ENCODE results near the gene TMEM150B.
"Not testable (repeated sequence)": the region's sequence is repeated elsewhere in the genome, so short reads cannot be mapped to it uniquely, and the experiment has no call there.

Gene TMEM150B

DNA sequence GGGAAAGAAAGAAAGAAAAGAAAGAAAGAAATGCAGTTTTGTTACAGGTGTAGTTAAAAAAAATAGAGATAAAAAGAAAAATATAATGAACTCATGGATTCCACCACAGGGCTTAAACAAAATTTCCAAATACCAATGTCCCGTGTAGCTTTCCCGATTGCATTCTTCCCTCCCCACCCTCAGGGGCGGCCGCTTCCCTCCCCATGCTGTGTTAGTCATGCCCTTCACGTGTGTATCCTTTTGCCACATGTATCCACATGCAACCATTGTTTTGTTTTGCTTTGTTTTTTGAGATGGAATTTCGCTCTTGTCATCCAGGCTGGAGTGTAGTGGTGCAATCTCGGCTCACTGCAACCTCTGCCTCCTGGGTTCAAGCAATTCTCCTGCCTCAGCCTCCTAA lies 11.0 kb upstream of the TMEM150B start:
- peaks cover 35 to 36% of the 10 kb centered on the region in 2 experiments for H3K4me1 ChIP-seq (ENCODE audit: control insufficient read depth in 1 of 2, insufficient read depth in 1 of 2, low read depth in 1 of 2, low read length in 1 of 2)
- TF ChIP-seq, protein P1, sequence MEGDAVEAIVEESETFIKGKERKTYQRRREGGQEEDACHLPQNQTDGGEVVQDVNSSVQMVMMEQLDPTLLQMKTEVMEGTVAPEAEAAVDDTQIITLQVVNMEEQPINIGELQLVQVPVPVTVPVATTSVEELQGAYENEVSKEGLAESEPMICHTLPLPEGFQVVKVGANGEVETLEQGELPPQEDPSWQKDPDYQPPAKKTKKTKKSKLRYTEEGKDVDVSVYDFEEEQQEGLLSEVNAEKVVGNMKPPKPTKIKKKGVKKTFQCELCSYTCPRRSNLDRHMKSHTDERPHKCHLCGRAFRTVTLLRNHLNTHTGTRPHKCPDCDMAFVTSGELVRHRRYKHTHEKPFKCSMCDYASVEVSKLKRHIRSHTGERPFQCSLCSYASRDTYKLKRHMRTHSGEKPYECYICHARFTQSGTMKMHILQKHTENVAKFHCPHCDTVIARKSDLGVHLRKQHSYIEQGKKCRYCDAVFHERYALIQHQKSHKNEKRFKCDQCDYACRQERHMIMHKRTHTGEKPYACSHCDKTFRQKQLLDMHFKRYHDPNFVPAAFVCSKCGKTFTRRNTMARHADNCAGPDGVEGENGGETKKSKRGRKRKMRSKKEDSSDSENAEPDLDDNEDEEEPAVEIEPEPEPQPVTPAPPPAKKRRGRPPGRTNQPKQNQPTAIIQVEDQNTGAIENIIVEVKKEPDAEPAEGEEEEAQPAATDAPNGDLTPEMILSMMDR (IDR thresholded peaks at IDR 0.05) = no peak
- no peaks in the 10 kb centered on the region for H3K9me3 ChIP-seq
- no peaks in the 10 kb centered on the region for H3K36me3 ChIP-seq
- no peak overlapping the region for H3K4me3 ChIP-seq (ENCODE audit: low read depth in 1 of 2, low read length in 1 of 2)
- peaks cover 10% of the 10 kb centered on the region for H3K27me3 ChIP-seq
- no peak overlapping the region for H3K27ac ChIP-seq

DNA sequence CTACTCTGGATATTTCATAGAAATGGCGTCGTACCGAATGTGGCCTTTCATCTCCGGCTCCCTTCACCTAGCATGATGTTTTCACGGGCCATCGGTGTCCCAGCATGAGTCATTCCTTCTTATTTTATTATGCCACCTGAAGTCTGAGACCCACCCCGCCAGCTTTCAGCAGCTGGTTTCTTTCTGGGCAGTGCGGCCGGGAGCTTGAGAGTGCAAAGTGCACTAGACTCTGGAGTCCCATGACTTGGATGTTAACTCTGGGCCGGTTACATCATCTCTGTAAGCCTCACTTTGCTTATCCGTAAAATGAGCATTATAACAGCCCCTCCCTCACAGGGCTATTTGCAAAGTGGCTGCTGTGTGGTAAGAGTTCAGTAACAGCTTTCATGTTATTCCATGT lies 8.7 kb upstream of the TMEM150B start:
- no peaks in the 10 kb centered on the region for H3K9me3 ChIP-seq
- H3K4me3 ChIP-seq (ENCODE audit: low read depth in 1 of 2, low read length in 1 of 2) = no peak overlapping the region
- TF ChIP-seq, protein P1 (IDR thresholded peaks at IDR 0.05) = no peak
- no peak overlapping the region for H3K27ac ChIP-seq
- H3K4me1 ChIP-seq (ENCODE audit: control insufficient read depth in 1 of 2, insufficient read depth in 1 of 2, low read depth in 1 of 2, low read length in 1 of 2) = peaks cover 24 to 25% of the 10 kb centered on the region in 2 experiments
- H3K36me3 ChIP-seq = no peaks in the 10 kb centered on the region
- H3K27me3 ChIP-seq = no peaks in the 10 kb centered on the region

DNA sequence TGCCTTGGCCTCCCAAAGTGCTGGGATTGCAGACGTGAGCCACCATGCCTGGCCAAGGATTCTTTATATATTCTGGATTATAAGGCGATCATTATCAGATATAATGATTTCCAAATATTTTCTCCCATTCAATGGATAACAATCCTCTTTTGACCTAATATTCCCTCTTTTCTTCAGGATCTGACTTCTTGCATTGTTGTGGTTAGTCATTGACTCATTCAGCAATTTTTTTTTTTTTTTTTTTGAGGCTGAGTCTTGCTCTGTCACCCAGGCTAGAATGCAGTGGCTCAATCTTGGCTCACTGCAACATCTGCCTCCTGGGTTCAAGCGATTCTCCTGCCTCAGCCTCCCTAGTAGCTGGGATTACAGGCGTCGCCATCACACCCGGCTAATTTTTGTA lies 4.7 kb upstream of the TMEM150B start:
- peaks cover 37 to 39% of the 10 kb centered on the region in 2 experiments for H3K4me1 ChIP-seq (ENCODE audit: control insufficient read depth in 1 of 2, insufficient read depth in 1 of 2, low read depth in 1 of 2, low read length in 1 of 2)
- not testable (repeated sequence) for H3K9me3 ChIP-seq; H3K4me3 ChIP-seq (ENCODE audit: low read depth in 1 of 2, low read length in 1 of 2); H3K36me3 ChIP-seq; H3K27ac ChIP-seq; H3K27me3 ChIP-seq

DNA sequence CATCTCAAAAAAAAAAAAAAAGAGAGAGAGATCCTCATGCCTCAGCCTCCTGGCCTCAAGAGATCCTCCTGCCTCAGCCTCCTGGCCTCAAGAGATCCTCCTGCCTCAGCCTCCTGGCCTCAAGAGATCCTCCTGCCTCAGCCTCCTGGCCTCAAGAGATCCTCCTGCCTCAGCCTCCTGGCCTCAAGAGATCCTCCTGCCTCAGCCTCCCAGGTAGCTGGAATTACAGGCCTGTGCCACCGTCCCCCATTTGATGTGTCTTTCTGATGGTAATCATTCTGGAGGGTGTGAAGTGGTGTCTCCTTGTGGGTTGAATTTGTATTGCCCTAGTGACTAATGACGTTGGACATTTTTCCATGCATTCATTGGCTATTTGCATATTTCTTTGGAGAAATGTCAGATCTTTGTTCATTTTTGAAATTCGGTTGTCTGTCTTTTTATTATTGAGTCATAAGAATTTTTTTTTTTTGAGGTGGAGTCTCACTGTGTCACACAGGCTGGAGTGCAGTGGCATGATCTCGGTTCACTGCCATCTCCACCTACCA lies 3.7 kb upstream of the TMEM150B start:
- not testable (repeated sequence) for H3K4me3 ChIP-seq (ENCODE audit: low read depth in 1 of 2, low read length in 1 of 2); H3K9me3 ChIP-seq; H3K36me3 ChIP-seq; H3K27me3 ChIP-seq; H3K27ac ChIP-seq
- peaks cover 39 to 42% of the 10 kb centered on the region in 2 experiments for H3K4me1 ChIP-seq (ENCODE audit: control insufficient read depth in 1 of 2, insufficient read depth in 1 of 2, low read depth in 1 of 2, low read length in 1 of 2)

DNA sequence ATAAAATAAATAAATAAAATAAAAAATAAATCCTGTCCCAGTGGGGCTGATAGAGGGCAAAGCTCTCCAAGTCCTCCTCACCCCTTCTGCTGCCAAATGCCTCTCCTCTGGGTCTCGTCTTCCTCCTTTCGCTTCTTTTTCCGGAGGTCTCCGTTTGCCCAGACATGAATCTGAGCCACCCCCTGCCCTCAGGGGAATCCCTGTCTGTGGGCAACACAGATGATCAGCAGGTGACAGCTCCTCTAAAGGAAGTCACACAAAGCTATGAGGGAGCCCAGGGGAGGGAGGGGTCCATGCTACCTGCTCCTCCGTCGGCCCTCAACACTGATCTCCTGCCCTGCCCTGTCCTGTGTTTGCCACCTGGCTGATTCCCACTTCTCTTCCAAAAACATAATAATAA lies 479 bp downstream of the TMEM150B start:
- H3K4me1 ChIP-seq (ENCODE audit: control insufficient read depth in 1 of 2, insufficient read depth in 1 of 2, low read depth in 1 of 2, low read length in 1 of 2) = peaks cover 46 to 54% of the 10 kb centered on the region in 2 experiments
- TF ChIP-seq, protein P1 (IDR thresholded peaks at IDR 0.05) = no peak
- no peaks in the 10 kb centered on the region for H3K27me3 ChIP-seq
- no peaks in the 10 kb centered on the region for H3K36me3 ChIP-seq
- H3K4me3 ChIP-seq (ENCODE audit: low read depth in 1 of 2, low read length in 1 of 2) = no peak overlapping the region
- no peaks in the 10 kb centered on the region for H3K9me3 ChIP-seq
- peak overlapping the region; percentile 65 for H3K27ac ChIP-seq

DNA sequence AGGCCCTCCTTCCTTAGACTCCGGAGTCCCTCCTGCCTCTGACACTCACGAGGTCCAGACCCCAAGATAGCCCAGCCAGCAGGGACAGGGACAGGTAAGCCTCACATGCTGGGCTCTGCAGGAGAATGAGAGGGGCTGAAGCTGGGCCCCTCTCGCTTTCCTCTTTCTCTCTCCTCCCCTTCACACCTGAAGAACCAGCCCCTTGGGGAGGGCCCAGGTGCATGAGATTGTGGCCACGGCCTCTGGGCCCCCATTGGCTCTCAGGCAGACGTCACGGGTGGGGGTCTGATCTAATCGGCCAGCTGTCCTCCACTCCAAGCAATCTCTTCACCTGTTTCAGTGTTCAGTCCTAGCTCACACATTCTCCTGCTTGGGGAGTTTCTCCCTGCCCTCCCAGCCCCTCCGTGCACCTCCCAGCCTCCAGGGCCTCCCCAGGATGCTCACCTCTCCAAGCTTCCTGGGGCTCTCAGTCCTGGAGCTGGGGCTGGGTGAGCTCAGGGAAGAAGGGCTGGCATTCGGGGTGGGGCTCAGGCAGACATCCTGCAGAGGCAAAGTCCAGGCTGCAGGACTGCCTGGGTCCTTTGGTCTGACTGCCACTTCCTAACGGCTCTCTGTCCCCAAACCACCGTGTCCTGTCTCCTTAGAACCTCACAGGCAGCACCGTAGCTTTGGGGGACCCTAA lies 2.8 kb downstream of the TMEM150B start:
- TF ChIP-seq, protein P1 (IDR thresholded peaks at IDR 0.05) = no peak

More for the DNA sequence above, 2.8 kb downstream of the TMEM150B start:
- Histone ChIP-seq H3K4me1 (ENCODE audit: control insufficient read depth in 1 of 2, insufficient read depth in 1 of 2, low read depth in 1 of 2, low read length in 1 of 2) (peaks cover 46 to 51% of the 10 kb centered on the region in 2 experiments), H3K27ac (no peak overlapping the region), H3K27me3 (no peaks in the 10 kb centered on the region), H3K9me3 (no peaks in the 10 kb centered on the region), H3K36me3 (no peaks in the 10 kb centered on the region), H3K4me3 (ENCODE audit: low read depth in 1 of 2, low read length in 1 of 2) (no peak overlapping the region)

Measured in neutrophil (primary cell).